GM19351 (cell line): ENCODE results near the gene FICD.
"Not testable (repeated sequence)": the region's sequence is repeated elsewhere in the genome, so short reads cannot be mapped to it uniquely, and the experiment has no call there.

Experiments used
- ATAC-seq: cut with Tn5 transposase; IDR thresholded peaks from one replicate; pipeline ENCODE4 v1.9.1; 2021; ENCODE audit warnings: mild to moderate bottlenecking, moderate library complexity; ENCODE audit not compliant: unreplicated experiment

The FICD gene

GRCh38 chr12:108531929-108532848 lies 17.1 kb downstream of the FICD start:
- no peak for ATAC-seq

GRCh38 chr12:108538146-108538545 lies 23.1 kb downstream of the FICD start:
- no peak for ATAC-seq

- no peak for ATAC-seq
Measured at GRCh38 chr12:108538616-108539195, 23.6 kb downstream of the FICD start.

GRCh38 chr12:108542320-108542719 lies 27.2 kb downstream of the FICD start:
- no peak for ATAC-seq

GRCh38 chr12:108543652-108544051 lies 28.6 kb downstream of the FICD start:
- ATAC-seq: no peak

- ATAC-seq: no peak
Measured at GRCh38 chr12:108547686-108548085, 32.6 kb downstream of the FICD start.

GRCh38 chr12:108548954-108549521 lies 34.0 kb downstream of the FICD start:
- no peak for ATAC-seq

GRCh38 chr12:108551535-108551934 lies 36.5 kb downstream of the FICD start:
- ATAC-seq: no peak

- no peak for ATAC-seq
Measured at GRCh38 chr12:108553799-108554198, 38.7 kb downstream of the FICD start.

GRCh38 chr12:108555383-108555782 lies 40.3 kb downstream of the FICD start:
- ATAC-seq: not testable (repeated sequence)

- ATAC-seq: no peak
Measured at GRCh38 chr12:108559007-108559655, 44.1 kb downstream of the FICD start.

GRCh38 chr12:108559748-108560147 lies 44.7 kb downstream of the FICD start:
- ATAC-seq: no peak

GRCh38 chr12:108560321-108560721 lies 45.2 kb downstream of the FICD start:
- no peak for ATAC-seq

- ATAC-seq: peak; percentile 39
Measured at GRCh38 chr12:108560752-108561719, 46.0 kb downstream of the FICD start, which contains the start of gene SART3. TSS of gene SART3 (minus strand) at chr12:108561173. CDS start at chr12:108561154, 19 bp downstream.

- peak; percentile 6 for ATAC-seq
Measured at GRCh38 chr12:108561852-108562347, 46.8 kb downstream of the FICD start.

- peak; percentile 59 for ATAC-seq
Measured at GRCh38 chr12:108562348-108563135, 47.5 kb downstream of the FICD start, which contains the start of gene ISCU. TSS of gene ISCU (plus strand) at chr12:108562596. CDS start at chr12:108562623, 27 bp downstream.

- ATAC-seq: peak; percentile 38
Measured at GRCh38 chr12:108563136-108563803, 48.2 kb downstream of the FICD start.

GRCh38 chr12:108563804-108564151 lies 48.7 kb downstream of the FICD start:
- no peak for ATAC-seq

- ATAC-seq: no peak
Measured at GRCh38 chr12:108564724-108565123, 49.6 kb downstream of the FICD start.
